OCI-LY7 (cell line): ENCODE measurements around the gene TTC34.

ENCODE experiments used
- EZH2phosphoT487 ChIP-seq: fragments of 200-600 bp; sonication (generic); IDR thresholded peaks from 2 replicates; pipeline ENCODE4 v1.6.1; 2018; ENCODE audit warnings: low read depth, borderline replicate concordance, mild to moderate bottlenecking, mixed run types, antibody characterized with exemption, low read length, moderate library complexity, mixed read lengths
- TF ChIP-seq, protein P1 (sequence below): fragments of 200-600 bp; sonication (generic); conservative IDR thresholded peaks from 2 replicates; pipeline ENCODE4 v1.5.1; 2014; ENCODE audit warnings: mild to moderate bottlenecking, antibody characterized with exemption, low read length, moderate library complexity, mixed read lengths

DNA sequence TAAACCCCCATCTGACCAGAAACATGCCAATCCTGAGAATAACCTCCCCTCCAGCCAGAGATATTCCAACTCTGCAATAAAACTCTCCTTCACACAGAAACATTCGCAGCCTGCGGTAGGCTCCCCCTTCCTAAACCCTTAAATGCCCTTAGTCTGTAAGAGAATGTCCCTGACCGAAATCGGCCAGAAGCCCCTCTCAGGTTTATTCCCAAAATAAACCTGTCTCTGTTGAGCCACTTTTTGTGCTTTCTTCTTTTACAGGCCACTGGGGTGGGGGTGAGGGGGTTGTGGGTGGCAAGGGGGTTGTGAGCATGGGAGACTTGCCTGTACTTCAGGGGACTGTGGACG, 210.3 kb downstream of the TTC34 start:
- TF ChIP-seq, protein P1, sequence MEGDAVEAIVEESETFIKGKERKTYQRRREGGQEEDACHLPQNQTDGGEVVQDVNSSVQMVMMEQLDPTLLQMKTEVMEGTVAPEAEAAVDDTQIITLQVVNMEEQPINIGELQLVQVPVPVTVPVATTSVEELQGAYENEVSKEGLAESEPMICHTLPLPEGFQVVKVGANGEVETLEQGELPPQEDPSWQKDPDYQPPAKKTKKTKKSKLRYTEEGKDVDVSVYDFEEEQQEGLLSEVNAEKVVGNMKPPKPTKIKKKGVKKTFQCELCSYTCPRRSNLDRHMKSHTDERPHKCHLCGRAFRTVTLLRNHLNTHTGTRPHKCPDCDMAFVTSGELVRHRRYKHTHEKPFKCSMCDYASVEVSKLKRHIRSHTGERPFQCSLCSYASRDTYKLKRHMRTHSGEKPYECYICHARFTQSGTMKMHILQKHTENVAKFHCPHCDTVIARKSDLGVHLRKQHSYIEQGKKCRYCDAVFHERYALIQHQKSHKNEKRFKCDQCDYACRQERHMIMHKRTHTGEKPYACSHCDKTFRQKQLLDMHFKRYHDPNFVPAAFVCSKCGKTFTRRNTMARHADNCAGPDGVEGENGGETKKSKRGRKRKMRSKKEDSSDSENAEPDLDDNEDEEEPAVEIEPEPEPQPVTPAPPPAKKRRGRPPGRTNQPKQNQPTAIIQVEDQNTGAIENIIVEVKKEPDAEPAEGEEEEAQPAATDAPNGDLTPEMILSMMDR: no peak
- no peak for TF ChIP-seq EZH2phosphoT487
